Fibroblast of skin of scalp (primary cell): ENCODE data around the gene TICAM1. TPM values are rescaled to one million over a fixed set of nuclear protein-coding genes. Genes with fewer than 3 reads are reported as not detected.
"Not testable (repeated sequence)": the region's sequence is repeated elsewhere in the genome, so short reads cannot be mapped to it uniquely, and the experiment has no call there.

Source experiments
- DNase-seq: peaks from one replicate; pipeline ENCODE4 v3.0.0-alpha.2; 2013
- polyA plus RNA-seq, 2 experiments: library from polyadenylated mRNA; unstranded; fragments of 120-200 nt; gene quantifications; one replicate each; pipeline ENCODE4 v1.2.1, GENCODE V29; 2013; ENCODE audit not compliant: insufficient read length in 2 of 2

TICAM1 gene
- polyA plus RNA-seq (2013, experiment 1 of 2; ENCODE audit: insufficient read length): 17.4 TPM
- polyA plus RNA-seq (2013, experiment 2 of 2; ENCODE audit: insufficient read length): 17.8 TPM

- peak; percentile 61 for DNase-seq
Measured at GRCh38 chr19:4831304-4831978, at the start of gene TICAM1. Gene TICAM1 (minus strand): TSS chr19:4831712. CDS start chr19:4818377, 13,335 bp downstream.

DNA sequence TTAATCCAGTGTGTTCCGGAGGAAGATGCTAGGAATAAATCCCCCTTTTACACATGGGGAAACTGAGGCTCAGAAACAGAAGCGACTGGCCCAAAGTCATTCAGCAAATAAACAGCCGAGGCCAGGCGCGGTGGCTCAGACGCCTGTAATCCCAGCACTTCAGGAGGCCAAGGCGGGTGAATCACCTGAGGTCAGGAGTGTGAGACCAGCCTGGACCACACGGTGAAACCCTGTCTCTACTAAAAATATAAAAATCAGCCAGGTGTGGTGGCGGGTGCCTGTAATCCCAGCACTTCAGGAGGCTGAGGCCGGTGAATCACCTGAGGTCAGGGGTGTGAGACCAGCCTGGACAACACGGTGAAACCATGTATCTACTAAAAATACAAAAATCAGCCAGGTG lies 47.5 kb upstream of the TICAM1 start:
- DNase-seq: no peak

DNA sequence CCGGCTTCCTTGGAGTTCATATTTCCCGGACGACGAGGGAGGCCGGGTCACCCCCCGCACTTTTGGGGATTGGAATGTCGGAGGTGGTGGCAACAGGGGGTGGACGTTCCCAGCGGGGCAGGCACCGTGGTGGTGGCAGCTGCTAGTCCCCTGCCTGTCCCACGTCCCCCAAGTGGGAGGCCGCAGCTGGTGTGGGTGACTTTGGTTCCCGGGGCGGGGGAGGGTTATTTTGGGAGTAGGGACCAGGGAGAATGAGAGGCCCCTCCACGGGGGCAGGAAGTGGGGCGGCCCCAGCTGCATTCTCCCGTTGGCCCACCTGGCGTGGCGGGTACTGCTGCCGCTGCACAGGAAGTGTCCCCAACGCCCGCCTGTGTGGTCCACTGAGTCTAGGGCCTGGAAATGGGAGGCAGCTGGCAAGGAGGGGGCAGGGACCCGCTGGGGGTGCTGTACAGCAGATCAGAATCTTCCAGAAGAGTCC lies 47.0 kb upstream of the TICAM1 start:
- peak; percentile 20 for DNase-seq

DNA sequence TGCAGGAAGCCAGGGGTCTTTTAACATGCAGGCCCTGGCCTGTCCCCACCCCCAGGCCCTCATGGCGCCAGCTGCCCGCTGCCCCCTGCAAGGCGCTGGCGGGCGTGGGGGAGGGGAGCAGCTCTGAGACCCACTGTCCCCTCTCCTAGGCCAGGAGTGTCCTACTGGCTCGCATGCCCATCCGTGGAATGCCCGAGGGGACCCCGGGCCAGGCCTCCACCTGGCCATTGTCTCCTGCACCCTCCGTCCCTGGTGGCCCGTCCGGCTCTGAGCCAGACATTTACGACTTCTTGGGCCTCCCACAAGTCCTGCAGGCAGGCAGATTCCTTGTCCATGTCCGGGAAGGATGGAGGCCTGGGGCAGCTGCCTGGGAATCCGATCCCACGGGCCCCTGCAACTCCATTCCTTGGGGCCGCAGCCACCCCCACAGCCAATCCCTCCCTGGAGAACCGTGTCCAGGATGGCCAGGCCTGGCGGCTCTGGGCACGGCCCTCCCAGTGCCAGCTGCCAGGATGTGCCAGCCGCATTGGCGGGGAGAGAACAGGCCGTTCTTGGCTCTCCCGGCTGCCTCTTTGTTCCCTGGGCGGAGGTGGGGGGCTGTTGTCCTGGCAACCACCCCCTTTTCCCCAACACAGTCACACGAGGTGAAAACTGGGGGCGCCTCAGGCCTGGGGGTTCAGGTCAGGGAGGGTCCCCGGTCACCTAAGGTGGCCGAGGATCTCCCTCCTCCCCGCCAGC lies 46.4 kb upstream of the TICAM1 start:
- DNase-seq: peak; percentile 14

- DNase-seq: no peak
Measured at GRCh38 chr19:4873930-4874329, 42.4 kb upstream of the TICAM1 start.

DNA sequence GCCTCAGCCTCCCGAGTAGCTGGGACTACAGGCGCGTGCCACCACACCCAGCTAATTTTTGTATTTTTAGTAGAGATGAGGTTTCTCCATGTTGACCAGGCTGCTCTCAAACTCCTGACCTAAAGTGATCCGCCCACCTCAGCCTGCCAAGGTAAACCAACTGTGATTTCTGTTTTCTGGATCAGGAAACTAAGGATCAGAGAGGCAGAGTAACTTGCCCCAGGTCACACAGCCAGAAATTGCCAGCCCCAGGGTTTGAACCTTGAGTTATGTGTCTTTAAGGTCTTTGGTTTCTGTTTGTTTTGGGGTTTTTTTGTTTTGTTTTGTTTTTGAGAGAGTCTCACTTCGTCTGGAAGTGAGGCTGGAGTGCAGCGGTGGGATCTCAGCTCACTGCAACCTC lies 40.2 kb upstream of the TICAM1 start:
- no peak for DNase-seq

DNA sequence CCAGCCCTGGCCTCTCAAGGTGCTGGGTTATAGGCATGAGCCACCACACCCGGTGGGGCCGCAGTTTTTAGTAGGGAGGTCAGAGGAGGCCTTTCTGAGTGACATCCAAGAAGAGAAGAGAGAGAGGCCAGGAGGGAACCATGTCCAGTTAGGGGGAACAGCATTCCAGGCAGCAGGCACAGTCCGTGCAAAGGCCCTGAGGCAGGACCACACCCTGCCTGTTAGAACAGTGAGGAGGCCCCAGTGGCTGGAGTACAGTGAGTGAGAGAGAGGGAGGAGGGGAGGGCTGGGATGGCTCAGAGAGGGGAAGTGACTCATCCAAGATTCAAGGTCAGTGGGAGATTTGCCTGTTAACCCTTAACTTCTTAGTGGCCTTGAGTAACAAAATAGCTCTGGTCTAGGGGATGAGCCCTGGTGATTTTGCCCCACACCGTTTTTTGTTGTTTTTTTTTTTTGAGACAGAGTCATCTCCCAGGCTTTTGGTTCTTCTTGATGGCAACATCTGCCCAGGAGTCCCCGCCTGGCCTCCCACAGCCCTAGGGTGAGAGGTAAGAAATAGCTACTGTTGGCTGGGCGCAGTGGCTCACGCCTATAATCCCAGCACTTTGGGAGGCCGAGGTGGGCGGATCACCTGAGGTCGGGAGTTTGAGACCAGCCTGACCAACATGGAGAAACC lies 38.7 kb upstream of the TICAM1 start:
- DNase-seq: peak; percentile 94

DNA sequence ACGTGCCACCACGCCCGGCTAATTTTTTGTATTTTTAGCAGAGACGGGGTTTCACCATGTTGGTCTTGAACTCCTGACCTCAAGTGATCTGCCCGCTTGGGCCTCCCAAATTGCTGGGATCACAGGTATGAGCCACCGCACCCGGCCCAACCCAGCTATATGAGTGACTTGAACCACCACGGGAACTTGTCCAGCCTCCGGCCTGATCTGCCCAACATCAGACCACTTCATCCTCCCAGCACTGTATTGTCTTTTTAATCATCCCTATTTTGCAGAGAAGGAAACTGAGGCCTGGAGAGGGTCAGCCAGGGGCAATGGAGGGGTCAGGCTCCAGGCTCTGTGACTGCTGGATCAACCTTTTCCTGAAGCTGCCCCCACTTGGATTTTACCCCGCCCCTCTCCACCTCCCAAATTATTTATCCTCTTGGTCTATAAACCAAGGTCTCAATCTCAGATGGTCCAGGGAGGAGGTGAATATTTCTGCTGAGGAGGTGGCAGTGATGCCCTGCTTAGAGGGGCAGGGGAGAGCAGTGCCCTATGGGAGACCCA lies 36.8 kb upstream of the TICAM1 start:
- no peak for DNase-seq

DNA sequence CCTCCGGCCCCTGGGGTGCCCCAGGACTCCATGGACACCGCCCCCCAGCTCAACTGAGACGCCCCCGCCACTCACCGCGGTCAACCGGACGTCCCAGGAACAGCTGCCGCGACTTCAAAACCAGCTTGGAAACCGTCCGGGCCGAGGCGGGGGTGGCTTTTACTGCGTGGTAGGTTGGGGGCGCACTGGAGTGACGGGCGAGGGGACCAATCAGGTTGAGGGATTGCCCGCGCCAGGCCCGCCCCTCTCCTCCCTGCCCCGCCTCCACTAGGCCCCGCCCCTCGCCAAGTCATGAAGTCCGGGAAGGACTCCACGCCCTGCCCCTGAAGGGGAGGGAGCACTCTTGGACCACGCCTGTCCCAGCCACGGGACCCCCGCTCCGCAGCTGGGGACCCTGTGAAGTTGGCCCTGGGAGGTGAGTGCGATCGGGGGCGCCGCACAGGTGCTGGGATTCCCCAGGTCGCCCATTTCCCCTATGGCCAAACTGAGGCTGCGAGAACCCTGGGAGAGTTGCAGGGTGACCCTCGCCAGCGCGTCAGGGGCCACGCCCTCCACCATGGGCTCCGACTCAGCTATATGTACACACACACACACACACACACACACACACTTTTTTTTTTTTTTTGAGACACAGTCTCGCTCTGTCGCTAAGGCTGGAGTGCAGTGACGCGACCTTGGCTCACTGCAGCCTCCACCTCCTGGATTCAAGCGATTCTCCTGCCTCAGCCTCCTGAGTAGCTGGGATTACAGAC lies 36.2 kb upstream of the TICAM1 start, which contains the start of gene PLIN3:
Gene PLIN3 (minus strand): TSS at position 134 of the 752 bp plus-strand sequence. CDS start 6,273 bp downstream, outside the sequence.
- DNase-seq: peak; percentile 96

GRCh38 chr19:4866595-4867424 lies 35.3 kb upstream of the TICAM1 start:
- DNase-seq: peak; percentile 52

DNA sequence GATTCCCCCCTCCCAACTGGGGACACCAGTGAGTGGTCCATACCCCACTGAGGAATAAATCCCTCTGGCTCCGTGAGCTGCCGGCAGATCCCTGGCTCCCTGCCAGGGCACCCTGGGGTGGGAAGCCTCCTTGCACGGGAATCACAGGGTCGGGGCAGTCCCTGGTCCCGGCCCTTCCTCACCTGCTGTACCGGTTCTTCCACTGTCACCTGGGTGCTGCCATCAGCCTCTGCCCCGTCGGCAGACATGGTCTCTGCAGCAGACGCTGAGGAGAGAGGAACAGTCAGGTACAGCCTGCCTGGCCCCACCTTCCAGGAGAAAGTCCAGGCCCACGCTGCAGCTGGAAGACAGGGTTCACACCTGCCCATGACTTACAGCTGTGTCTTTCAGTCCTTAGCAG lies 29.6 kb upstream of the TICAM1 start:
- DNase-seq: no peak

GRCh38 chr19:4859697-4860096 lies 28.2 kb upstream of the TICAM1 start:
- no peak for DNase-seq

- not testable (repeated sequence) for DNase-seq
Measured at GRCh38 chr19:4856468-4856867, 25.0 kb upstream of the TICAM1 start.

GRCh38 chr19:4853506-4853905 lies 22.0 kb upstream of the TICAM1 start:
- not testable (repeated sequence) for DNase-seq

DNA sequence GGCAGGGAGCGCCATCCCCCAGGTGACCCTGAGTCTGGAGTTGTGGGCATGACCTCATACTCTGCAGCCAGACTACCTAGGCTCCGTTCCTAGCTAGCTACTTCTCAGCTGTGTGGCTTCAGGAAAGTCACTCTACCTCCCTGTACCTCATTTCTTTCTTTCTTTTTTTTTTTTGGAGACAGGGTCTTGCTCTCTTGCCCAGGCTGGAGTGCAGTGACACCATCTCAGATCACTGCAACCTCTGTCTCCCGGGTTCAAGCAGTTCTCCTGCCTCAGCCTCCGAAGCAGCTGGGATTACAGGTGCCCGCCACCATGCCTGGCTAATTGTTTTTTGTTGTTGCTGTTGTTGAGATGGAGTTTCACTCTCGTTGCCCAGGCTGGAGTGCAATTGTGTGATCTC lies 21.0 kb upstream of the TICAM1 start:
- no peak for DNase-seq

DNA sequence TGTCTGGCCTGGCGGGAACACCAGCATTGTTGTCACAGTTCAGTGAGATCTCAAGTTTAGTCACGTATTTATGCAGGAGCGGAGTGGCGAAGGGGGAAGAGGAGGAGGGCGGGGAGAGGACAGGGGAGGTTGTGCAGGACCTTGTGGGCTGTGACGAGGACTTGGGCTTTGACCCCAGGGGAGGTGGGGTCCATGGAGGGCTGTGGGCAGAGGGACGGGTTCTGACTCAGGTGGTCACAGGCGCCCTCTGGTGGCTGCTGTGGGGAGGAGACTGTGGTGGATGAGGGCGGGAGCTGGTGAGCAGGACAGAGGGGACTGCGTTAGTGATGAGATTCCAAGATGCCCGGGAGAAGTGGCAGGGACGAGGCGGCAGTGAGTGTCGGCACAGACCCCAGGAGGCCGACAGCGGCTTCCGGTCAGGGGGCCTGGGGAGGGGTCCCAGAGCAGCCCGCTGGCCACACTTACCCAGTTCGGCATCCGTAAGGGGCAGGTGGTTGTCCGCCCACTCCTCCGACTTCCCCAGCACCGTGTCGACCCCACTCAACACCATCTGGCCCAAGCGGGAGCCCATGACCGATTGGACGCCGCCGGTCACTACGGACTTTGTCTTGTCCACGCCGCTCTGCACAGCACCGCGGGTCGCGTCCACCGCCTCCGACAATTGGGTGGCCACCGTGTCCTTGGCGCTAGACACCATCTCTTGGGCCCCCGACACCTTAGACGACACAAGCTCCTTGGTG lies 20.2 kb upstream of the TICAM1 start:
- peak; percentile 61 for DNase-seq

GRCh38 chr19:4849019-4849418 lies 17.5 kb upstream of the TICAM1 start:
- no peak for DNase-seq

DNA sequence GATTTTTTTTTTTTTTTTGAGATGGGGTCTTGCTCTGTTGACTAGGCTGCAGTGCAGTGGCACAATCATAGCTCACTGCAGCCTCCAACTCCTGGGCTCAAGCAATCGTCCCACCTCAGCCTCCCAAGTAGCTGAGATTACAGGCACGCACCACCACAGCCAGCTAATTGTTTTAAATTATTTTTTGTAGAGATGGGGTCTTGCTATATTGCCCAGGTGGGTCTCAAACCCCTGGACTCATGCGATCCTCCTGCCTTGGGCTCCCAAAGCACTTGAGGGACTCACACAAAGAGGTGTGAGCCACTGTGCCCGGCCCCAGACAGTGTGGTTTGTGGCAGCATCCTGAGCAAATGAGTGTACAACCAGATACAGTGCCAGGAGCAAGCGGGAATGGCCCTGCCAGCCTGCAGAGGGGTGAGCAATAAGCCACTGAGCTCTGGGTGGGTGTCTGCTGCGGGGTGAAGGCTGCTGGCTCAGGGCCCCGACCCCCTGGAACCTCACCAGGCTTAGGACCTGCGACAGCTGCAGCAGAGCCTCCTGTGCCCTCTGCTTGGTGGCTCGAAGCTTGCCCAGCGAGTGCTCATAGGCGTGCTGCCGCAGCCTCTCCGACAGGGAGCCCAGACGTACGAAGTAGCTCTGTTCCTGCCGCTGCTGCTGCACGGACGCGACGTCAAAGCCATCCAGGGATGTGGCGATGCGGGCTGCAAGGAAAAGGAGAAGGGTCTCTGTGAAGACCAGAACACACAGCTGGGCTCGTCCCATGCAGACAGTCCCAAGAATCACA lies 15.9 kb upstream of the TICAM1 start:
- DNase-seq: no peak

DNA sequence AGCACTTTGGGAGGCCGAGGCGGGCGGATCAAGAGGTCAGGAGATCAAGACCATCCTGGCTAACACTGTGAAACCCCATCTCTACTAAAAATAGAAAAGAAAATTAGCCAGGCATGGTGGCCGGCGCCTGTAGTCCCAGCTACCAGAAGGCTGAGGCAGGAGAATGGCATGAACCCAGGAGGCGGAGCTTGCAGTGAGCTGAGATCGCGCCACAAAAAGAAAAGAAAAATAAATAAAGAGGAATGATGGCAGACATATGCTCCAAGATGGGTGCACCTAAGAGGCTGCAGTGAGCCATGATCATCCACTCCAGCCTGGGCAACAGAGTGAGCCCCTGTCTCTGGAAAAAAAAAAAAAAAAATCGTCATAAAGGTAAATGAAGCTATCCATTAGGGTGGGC lies 14.5 kb upstream of the TICAM1 start:
- DNase-seq: peak; percentile 60
